Panc1 (cell line): ENCODE results near the gene ASCL1. TPM values are rescaled to one million over a fixed set of nuclear protein-coding genes. Genes with fewer than 3 reads are reported as not detected.

Experiments
- ATAC-seq: fragments of 200-7000 bp; cut with Tn5 transposase; 2 replicates; pipeline ENCODE4 v1.9.1; 2020; ENCODE audit warnings: mild to moderate bottlenecking, moderate library complexity
- BruUV-seq: library from RNA; stranded (reverse); fragments of 400-500 nt; replicated peaks from 2 replicates; lab custom pipeline; 2021; lab: Mats Ljungman, UMichigan
- CTCF ChIA-PET: fragments of 300-600 bp; sonication (Branson Sonifier 250); formaldehyde crosslinking; loops from one replicate; lab custom pipeline; 2022; ENCODE audit warnings: antibody characterized with exemption; lab: Charles Lee
- POLR2A ChIA-PET: fragments of 300-600 bp; sonication (Branson Sonifier 250); formaldehyde crosslinking; loops from one replicate; lab custom pipeline; 2022; ENCODE audit warnings: antibody characterized with exemption; lab: Charles Lee
- DNase-seq: peaks from one replicate; pipeline ENCODE4 v3.0.0-alpha.2; 2010; ENCODE audit warnings: low read depth, low spot score
- H3K27ac ChIP-seq: 2 replicates; pipeline ENCODE4 v1.5.1; 2011; ENCODE audit warnings: mild to moderate bottlenecking, low read length, inconsistent platforms
- H3K27me3 ChIP-seq: fragments of 200-500 bp; sonication (Bioruptor generic); 2 replicates; pipeline ENCODE4 v1.6.0; 2014; ENCODE audit warnings: low read length, inconsistent platforms; ENCODE audit not compliant: control insufficient read depth, insufficient read depth
- H3K36me3 ChIP-seq: fragments of 200-500 bp; sonication (Bioruptor generic); 2 replicates; pipeline ENCODE4 v1.5.1; 2014; ENCODE audit warnings: inconsistent platforms, mild to moderate bottlenecking, low read length, moderate library complexity; ENCODE audit not compliant: control insufficient read depth, insufficient read depth
- H3K4me1 ChIP-seq: 2 replicates; pipeline ENCODE4 v1.5.1; 2011; ENCODE audit warnings: inconsistent platforms, mild to moderate bottlenecking, low read length, moderate library complexity; ENCODE audit not compliant: control insufficient read depth, insufficient read depth
- H3K4me3 ChIP-seq, 2 experiments: 2 replicates each; pipeline ENCODE4 v1.5.1; 2011 to 2012; ENCODE audit warnings: low read depth in 2 of 2, low read length in 2 of 2, mild to moderate bottlenecking in 2 of 2, inconsistent platforms in 1 of 2, moderate library complexity in 1 of 2
- H3K9me3 ChIP-seq: fragments of 200-500 bp; sonication (Bioruptor generic); 2 replicates; pipeline ENCODE4 v1.5.1; 2014; ENCODE audit warnings: low read depth, mild to moderate bottlenecking, inconsistent platforms, low read length, moderate library complexity; ENCODE audit not compliant: control insufficient read depth, insufficient read depth
- CTCF ChIP-seq: fragments of 450-650 bp; IDR thresholded peaks from 2 replicates; pipeline ENCODE4 v1.5.1; 2017; ENCODE audit warnings: mild to moderate bottlenecking
- POLR2AphosphoS5 ChIP-seq: IDR thresholded peaks from 2 replicates; pipeline ENCODE4 v1.6.1; 2012; ENCODE audit warnings: mild to moderate bottlenecking, low read depth, low read length, moderate library complexity
- REST ChIP-seq, 2 experiments: IDR thresholded peaks; 2 replicates each; pipeline ENCODE4 v1.6.1; 2011 to 2012; ENCODE audit warnings: low read depth in 2 of 2, control low read depth in 1 of 2, low read length in 1 of 2, mild to moderate bottlenecking in 1 of 2, moderate library complexity in 1 of 2; ENCODE audit not compliant: insufficient read depth in 1 of 2
- SIN3A ChIP-seq: IDR thresholded peaks from 2 replicates; pipeline ENCODE4 v1.6.1; 2012; ENCODE audit warnings: low read depth, mild to moderate bottlenecking, low read length, moderate library complexity, borderline replicate concordance; ENCODE audit not compliant: insufficient read depth
- TCF7L2 ChIP-seq: IDR thresholded peaks from 2 replicates; pipeline ENCODE4 v1.6.1; 2011; ENCODE audit warnings: mild to moderate bottlenecking, low read depth, low read length, inconsistent platforms
- in situ Hi-C: cut with HindIII; loops from 2 replicates; pipeline ENCODE4 v1.10.0; 2016; ENCODE audit warnings: low sequenced_read_pairs, low pct_unique_long_range_greater_than_20kb
- intact Hi-C: fragments of 100-400 bp; cut with micrococcal nuclease; formaldehyde crosslinking; loops from one replicate; pipeline ENCODE4 v1.10.0; 2022; ENCODE audit not compliant: unreplicated experiment
- total RNA-seq: library from RNA; stranded (reverse); gene quantifications from one replicate; pipeline ENCODE4 v1.2.1, GENCODE V29; 2021; ENCODE audit not compliant: unreplicated experiment

ASCL1 gene
- total RNA-seq, 1 experiment from 2014 or later = not detected

DNA sequence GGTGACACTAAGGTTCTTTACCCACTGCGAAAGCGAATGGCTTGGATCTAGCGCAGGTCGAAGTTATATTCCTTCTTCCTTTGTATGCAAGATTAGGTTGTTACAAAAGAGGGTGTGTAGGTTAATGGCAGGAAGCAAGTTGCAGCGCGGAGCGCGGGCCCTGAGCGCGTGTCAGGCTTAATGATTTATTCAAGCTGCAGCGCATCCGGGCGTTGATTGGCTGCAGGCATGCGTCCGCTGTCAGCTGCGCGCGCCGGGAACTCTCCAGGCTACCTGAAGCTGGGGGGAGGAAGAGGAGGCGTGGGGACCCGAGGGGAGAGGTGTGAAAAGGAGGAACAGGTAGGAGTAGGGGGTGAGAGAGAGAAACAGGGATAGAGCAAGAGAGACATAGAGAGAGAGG, 7.4 kb downstream of the ASCL1 start:
- ATAC-seq (no peak), DNase-seq (no peak)
- Histone ChIP-seq H3K27me3 (peaks cover 26% of the 10 kb centered on the region), H3K4me3 (no peak overlapping the region), H3K9me3 (no peaks in the 10 kb centered on the region), H3K4me1 (no peaks in the 10 kb centered on the region), H3K36me3 (no peaks in the 10 kb centered on the region), H3K27ac (no peak overlapping the region)
- TF ChIP-seq TCF7L2 (no peak), REST (IDR thresholded peaks at IDR 0.05; ENCODE audit: insufficient read depth in 1 of 2, low read depth in 2 of 2, low read length in 1 of 2) (no peak), SIN3A (no peak), CTCF (no peak), POLR2AphosphoS5 (no peak)
- intact Hi-C loops (no loop called here), in situ Hi-C loops (no loop called here)
- ChIA-PET CTCF (no interaction called here), POLR2A (no interaction called here)
- no TSS peak for BruUV-seq

DNA sequence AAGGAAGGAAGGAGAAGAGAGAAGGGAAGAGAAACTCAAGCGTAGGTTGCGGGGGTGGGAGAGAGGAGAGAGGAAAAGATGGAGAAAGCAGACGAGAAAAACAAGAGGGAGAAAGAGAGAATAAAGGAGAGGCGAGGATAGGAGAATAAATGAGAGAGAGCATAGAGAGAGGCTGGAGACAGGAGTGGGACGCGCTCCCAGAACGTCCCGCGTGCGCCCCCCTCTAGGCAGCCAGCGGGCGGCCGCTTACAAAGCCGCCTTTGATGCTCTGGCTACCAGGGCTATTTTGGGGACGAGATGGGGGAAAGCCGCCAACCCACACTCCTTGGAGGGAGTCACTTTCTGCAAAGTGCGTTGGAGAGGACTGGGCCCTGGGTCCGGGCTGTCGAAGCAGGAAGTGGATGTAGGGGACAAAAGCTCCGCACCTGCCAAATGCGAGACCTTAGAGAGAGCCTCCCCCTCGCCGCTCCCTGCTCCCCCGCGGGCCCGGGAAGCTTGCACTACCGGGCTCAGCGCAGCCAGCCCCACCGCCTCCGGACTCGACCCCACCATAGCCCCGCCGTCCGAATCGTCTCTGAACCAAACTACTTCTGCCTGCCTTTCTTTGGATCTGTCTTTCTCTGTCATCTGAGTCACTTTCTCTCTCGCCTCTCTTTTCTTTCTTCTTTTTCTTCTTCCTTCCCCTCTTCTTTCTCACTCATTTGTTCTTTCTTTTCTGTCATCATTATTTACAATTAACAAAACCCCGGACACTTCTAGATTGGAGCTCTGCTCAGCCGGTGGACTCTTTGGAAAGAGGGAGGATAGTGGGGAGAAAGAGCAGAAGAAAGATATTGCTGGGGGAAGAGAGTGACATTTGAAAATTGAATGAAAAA, 8.0 kb downstream of the ASCL1 start:
- H3K4me3 ChIP-seq = no peak overlapping the region

More for the DNA sequence above, 8.0 kb downstream of the ASCL1 start:
- ATAC-seq (no peak), DNase-seq (no peak)
- no peaks in the 10 kb centered on the region for H3K4me1 ChIP-seq
- BruUV-seq = no TSS peak
- in situ Hi-C loops = no loop called here
- H3K27me3 ChIP-seq = peaks cover 26% of the 10 kb centered on the region
- intact Hi-C loops = no loop called here
- no peak for TF ChIP-seq POLR2AphosphoS5
- no peak for TF ChIP-seq CTCF
- no peak for TF ChIP-seq TCF7L2
- TF ChIP-seq REST (IDR thresholded peaks at IDR 0.05; ENCODE audit: insufficient read depth in 1 of 2, low read depth in 2 of 2, low read length in 1 of 2) = no peak
- TF ChIP-seq SIN3A = no peak
- POLR2A ChIA-PET = no interaction called here
- CTCF ChIA-PET = no interaction called here
- H3K27ac ChIP-seq = no peak overlapping the region
- H3K9me3 ChIP-seq = no peaks in the 10 kb centered on the region
- H3K36me3 ChIP-seq = no peaks in the 10 kb centered on the region
